ENCODE measurements around the gene CYBA.
A peak's percentile ranks its signal among the peaks of the same experiment; 100 is the strongest.

Gene CYBA

DNA sequence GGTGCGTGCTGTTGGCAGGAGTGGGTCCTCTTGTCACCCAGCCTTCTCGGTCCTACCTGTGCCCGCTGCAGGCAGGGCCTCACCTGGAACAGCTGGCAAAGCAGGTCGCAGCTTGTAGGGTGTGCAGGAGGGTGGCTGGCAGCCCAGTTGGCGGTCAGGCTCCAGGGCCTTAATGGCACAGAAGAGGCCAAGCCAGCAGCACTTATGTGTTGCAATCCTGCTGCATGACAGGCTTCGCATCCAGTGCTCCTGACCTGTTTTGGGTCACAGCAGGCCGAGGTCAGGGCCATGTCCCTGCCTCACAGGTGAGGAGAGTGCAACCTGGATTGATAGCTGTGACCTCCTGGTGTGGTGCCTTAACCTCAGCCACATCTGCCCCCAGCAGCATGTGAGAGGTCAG lies 48.8 kb downstream of the CYBA start:
- TF ChIP-seq, protein P1, sequence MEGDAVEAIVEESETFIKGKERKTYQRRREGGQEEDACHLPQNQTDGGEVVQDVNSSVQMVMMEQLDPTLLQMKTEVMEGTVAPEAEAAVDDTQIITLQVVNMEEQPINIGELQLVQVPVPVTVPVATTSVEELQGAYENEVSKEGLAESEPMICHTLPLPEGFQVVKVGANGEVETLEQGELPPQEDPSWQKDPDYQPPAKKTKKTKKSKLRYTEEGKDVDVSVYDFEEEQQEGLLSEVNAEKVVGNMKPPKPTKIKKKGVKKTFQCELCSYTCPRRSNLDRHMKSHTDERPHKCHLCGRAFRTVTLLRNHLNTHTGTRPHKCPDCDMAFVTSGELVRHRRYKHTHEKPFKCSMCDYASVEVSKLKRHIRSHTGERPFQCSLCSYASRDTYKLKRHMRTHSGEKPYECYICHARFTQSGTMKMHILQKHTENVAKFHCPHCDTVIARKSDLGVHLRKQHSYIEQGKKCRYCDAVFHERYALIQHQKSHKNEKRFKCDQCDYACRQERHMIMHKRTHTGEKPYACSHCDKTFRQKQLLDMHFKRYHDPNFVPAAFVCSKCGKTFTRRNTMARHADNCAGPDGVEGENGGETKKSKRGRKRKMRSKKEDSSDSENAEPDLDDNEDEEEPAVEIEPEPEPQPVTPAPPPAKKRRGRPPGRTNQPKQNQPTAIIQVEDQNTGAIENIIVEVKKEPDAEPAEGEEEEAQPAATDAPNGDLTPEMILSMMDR (conservative IDR thresholded peaks at IDR 0.05; ENCODE audit: low read depth) = no peak
- no peak for DNase-seq (ENCODE audit: low spot score)
- ChIA-PET POLR2A (ENCODE audit: low non-redundant PET) (interaction anchor here (0.5 kb wide), 1 partner anchor 64 kb away, joined by 4 read pairs; no protein-coding TSS in a partner anchor), CTCF (interaction anchor here (0.6 to 0.7 kb wide), 3 partner anchors 24 to 141 kb away, joined by 3 to 7 read pairs (median 4); no protein-coding TSS in a partner anchor)
- peak overlapping the region; percentile 28 for H3K27ac ChIP-seq

DNA sequence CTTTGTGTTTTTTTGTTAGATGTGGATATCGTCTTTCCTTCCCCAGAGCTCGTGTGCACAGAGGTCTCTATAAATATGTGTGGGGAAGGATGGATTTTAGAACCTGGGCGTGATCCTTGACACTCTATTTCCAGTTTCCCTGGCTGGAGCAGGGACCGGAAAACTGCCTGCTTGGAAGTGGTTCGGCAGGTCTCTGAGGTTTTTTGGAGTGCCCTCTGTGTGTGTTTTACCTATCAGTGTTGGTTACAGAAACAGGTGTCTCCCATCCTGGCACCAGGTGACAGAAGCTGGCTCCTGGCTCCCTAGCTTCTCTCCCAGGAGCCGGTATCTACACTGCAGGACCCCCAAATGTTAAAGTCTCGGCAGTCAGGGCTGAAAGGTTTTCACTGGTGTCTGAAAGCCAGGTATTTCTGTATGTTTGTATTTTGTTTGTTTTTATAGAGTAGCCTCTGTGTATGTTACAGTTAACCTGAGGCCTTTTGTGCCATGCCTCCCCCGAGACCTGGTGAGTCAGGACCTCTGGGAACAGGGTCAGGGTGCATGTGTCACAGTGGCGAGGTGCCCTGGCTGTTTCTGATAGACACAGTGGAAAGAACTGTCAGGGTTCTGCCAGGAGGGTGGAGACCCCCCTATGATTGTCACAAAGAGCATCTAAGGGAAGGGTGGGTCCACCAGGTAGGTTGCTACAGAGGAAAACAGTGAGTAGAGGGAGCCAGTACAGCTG lies 49.4 kb downstream of the CYBA start:
- ChIA-PET POLR2A (ENCODE audit: low non-redundant PET) (interaction anchor here (0.5 kb wide), 1 partner anchor 64 kb away, joined by 4 read pairs; no protein-coding TSS in a partner anchor), CTCF (interaction anchor here (0.7 kb wide), 2 partner anchors 12 to 142 kb away, joined by 3 read pairs; no protein-coding TSS in a partner anchor)
- H3K27ac ChIP-seq = peak overlapping the region; percentile 28
- TF ChIP-seq, protein P1 (conservative IDR thresholded peaks at IDR 0.05; ENCODE audit: low read depth) = no peak
- no peak for DNase-seq (ENCODE audit: low spot score)

DNA sequence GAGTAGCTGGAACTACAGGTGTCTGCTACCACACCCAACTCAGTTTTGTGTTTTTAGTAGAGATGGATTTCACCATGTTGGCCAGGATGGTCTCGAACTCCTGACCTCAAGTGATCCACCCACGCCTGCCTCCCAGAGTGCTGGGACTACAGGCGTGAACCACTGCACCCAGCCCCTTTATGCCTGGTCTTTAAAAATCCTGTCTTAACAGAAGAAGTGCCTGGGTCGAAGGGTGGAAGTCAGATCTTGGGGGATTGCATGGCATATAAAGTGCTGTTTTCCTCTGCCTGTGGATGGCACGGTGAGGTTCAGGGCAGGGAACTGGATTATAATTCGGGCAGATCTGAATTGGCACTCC lies 50.3 kb downstream of the CYBA start:
- CTCF ChIA-PET = interaction anchor here (0.6 to 0.7 kb wide), 2 partner anchors 9 to 11 kb away, joined by 3 to 7 read pairs; no protein-coding TSS in a partner anchor
- H3K27ac ChIP-seq = no peak overlapping the region
- POLR2A ChIA-PET (ENCODE audit: low non-redundant PET) = no interaction called here
- DNase-seq (ENCODE audit: low spot score) = no peak
- TF ChIP-seq, protein P1 (conservative IDR thresholded peaks at IDR 0.05; ENCODE audit: low read depth) = no peak

DNA sequence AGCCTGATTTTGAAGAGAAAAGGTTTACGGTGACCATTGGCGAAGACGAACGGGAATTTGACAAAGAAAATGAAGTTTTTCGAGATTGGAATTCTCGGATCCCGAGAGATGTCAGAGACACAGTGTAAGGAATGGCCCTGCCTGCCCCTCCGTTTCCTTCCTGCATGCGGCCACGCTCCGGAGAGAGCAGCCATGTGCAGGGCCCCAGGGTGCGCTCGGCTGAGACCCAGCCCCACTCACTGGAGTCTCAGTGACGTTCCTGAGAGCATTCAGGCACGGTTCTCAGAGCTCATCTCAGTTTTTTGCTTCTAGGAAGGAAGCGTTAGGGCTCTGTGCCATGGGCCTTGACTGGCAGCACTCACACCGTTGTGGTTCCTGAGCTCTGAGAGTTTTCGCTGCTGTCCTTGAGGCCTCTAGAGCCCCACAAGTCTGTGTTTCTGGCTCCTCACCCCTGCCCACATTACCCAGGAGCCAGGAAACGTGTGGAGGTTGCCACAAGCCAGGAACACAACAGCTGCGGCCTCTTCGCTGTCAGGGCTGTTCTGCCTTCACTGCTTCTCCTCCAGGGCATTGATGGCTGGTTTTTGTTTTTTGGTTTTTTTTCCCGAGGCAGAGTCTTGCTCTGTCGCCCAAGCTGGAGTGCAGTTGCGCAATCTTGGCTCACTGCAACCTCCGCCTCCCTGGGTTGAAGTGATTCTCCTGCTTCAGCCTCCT lies 50.9 kb downstream of the CYBA start:
- POLR2A ChIA-PET (ENCODE audit: low non-redundant PET) = no interaction called here
- no peak overlapping the region; the same call in 1 of the 2 replicates for H3K27ac ChIP-seq

DNA sequence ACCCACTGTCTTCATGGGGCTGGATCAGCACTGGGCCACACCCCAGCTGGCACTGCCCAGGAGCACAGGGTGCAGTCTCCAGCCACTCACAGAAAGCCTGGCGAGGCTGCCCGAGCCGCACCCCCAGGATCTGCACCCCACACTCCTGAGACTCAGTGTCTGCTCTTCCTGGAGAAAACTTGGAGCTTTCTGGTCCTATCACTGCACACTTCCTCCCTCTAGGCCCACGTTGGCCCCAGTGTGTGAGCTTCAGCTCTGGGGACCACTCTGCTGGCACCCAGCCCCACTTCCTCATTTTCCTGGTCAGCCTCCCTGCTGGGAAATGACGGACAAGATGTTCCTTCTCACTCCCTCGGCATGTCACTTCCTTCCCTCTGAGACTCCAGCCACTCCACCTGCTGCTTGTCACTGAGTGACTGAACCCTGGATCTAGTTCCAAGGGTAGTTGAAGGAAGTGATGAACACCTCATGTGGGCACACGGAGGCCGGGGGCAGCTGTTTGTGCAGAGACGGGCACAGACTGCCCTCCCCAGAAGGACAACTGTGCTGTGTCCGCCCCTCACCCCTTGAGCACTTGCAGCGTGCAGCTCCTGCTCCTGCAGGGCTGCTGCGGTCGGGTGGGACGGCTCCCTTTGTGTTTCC lies 51.6 kb downstream of the CYBA start:
- H3K27ac ChIP-seq = no peak overlapping the region
- POLR2A ChIA-PET (ENCODE audit: low non-redundant PET) = no interaction called here
- no peak for DNase-seq (ENCODE audit: low spot score)
- CTCF ChIA-PET = no interaction called here
- TF ChIP-seq, protein P1 (conservative IDR thresholded peaks at IDR 0.05; ENCODE audit: low read depth) = no peak

More for the DNA sequence above, 50.9 kb downstream of the CYBA start:
- TF ChIP-seq, protein P1 (conservative IDR thresholded peaks at IDR 0.05; ENCODE audit: low read depth) = no peak
- CTCF ChIA-PET = no interaction called here
- no peak for DNase-seq (ENCODE audit: low spot score)

DNA sequence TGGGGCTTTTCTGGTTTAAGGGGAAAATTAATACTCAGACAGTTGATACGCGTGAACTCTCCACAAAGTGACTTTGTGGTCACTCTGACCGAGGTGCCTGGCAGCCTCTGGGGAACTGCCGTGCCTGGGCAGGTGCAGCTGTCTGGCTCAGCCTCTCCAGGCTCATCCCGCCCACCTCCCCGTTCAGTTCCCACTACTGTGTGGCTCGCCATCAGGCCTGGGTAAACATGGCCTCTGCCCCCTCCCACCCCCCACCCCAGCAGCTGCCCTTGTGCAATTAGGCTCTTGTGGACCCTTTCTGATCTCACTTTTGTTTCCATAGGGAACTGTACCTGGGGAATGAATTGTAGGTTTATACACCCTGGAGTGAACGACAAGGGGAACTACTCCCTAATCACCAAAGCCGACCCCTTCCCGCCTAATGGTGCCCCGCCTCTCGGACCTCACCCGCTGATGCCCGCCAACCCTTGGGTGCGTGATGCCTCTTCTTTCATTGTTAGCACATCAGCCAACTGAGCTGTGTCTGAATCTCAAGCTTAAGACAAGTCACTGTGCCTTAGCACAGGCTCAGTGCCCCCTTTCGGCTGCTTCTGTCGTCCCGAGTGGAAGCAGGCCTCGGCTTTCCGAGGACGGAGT lies 52.9 kb downstream of the CYBA start:
- POLR2A ChIA-PET (ENCODE audit: low non-redundant PET) = no interaction called here
- TF ChIP-seq, protein P1 (conservative IDR thresholded peaks at IDR 0.05; ENCODE audit: low read depth) = no peak
- CTCF ChIA-PET = no interaction called here
- no peak for DNase-seq (ENCODE audit: low spot score)
- H3K27ac ChIP-seq = no peak overlapping the region
